Measurements from ENCODE around the gene C1orf21. TPM values are rescaled to one million over a fixed set of nuclear protein-coding genes. Genes with fewer than 3 reads are reported as not detected.
"Not testable (repeated sequence)": the region's sequence is repeated elsewhere in the genome, so short reads cannot be mapped to it uniquely, and the experiment has no call there.

C1orf21 gene
- polyA plus RNA-seq, 6 donors from 2014 or later = 0.08 to 1.9 (median 0.16) TPM; not detected in 1

GRCh38 chr1:184595596-184595995, 208.8 kb downstream of the C1orf21 start:
- no peaks in the 10 kb centered on the region for H3K4me1 Mint-ChIP-seq
- H3K27me3 Mint-ChIP-seq = no peaks in the 10 kb centered on the region
- DNase-seq (no peak), ATAC-seq (ENCODE audit: low read depth in 2 of 2) (no peak)
- H3K36me3 Mint-ChIP-seq = no peaks in the 10 kb centered on the region
- no peak overlapping the region for H3K4me3 Mint-ChIP-seq
- peaks cover 0 to 4% (median 0%) of the 10 kb centered on the region in 7 donors for H3K9me3 Mint-ChIP-seq
- H3K27ac Mint-ChIP-seq = no peak overlapping the region

GRCh38 chr1:184596950-184597645, 210.3 kb downstream of the C1orf21 start:
- Mint-ChIP-seq H3K9me3 (no peaks in the 10 kb centered on the region), H3K4me1 (no peaks in the 10 kb centered on the region), H3K27ac (peak overlapping the region in 1 of 6 donors; percentile 27), H3K4me3 (no peak overlapping the region), H3K36me3 (no peaks in the 10 kb centered on the region), H3K27me3 (no peaks in the 10 kb centered on the region)
- no peak for DNase-seq
- no peak for ATAC-seq (ENCODE audit: low read depth in 2 of 2)

GRCh38 chr1:184597650-184598357, 211.0 kb downstream of the C1orf21 start:
- no peak overlapping the region for H3K4me3 Mint-ChIP-seq
- DNase-seq (no peak), ATAC-seq (ENCODE audit: low read depth in 2 of 2) (no peak)
- no peaks in the 10 kb centered on the region for H3K4me1 Mint-ChIP-seq
- H3K27me3 Mint-ChIP-seq = no peaks in the 10 kb centered on the region
- no peaks in the 10 kb centered on the region for H3K36me3 Mint-ChIP-seq
- H3K9me3 Mint-ChIP-seq = no peaks in the 10 kb centered on the region
- no peak overlapping the region for H3K27ac Mint-ChIP-seq

- no peak for DNase-seq
- H3K9me3 Mint-ChIP-seq = no peaks in the 10 kb centered on the region
- no peak overlapping the region for H3K27ac Mint-ChIP-seq
- no peaks in the 10 kb centered on the region for H3K27me3 Mint-ChIP-seq
- no peaks in the 10 kb centered on the region for H3K36me3 Mint-ChIP-seq
- no peaks in the 10 kb centered on the region for H3K4me1 Mint-ChIP-seq
- ATAC-seq (ENCODE audit: low read depth in 2 of 2) = no peak
- H3K4me3 Mint-ChIP-seq = no peak overlapping the region
These were observed 211.8 kb downstream of the C1orf21 start for GRCh38 chr1:184598403-184599193.

GRCh38 chr1:184604152-184604900, 217.5 kb downstream of the C1orf21 start:
- Mint-ChIP-seq H3K27ac (no peak overlapping the region), H3K4me1 (no peaks in the 10 kb centered on the region), H3K4me3 (no peak overlapping the region), H3K27me3 (no peaks in the 10 kb centered on the region), H3K36me3 (no peaks in the 10 kb centered on the region), H3K9me3 (no peaks in the 10 kb centered on the region)
- ATAC-seq (ENCODE audit: low read depth in 2 of 2) (no peak), DNase-seq (no peak)

- ATAC-seq (ENCODE audit: low read depth in 2 of 2) = no peak
- no peak for DNase-seq
- no peaks in the 10 kb centered on the region for H3K27me3 Mint-ChIP-seq
- no peaks in the 10 kb centered on the region for H3K4me1 Mint-ChIP-seq
- H3K9me3 Mint-ChIP-seq = no peaks in the 10 kb centered on the region
- H3K36me3 Mint-ChIP-seq = no peaks in the 10 kb centered on the region
- no peak overlapping the region for H3K4me3 Mint-ChIP-seq
- no peak overlapping the region for H3K27ac Mint-ChIP-seq
These were observed 219.1 kb downstream of the C1orf21 start for GRCh38 chr1:184605941-184606340.

- Mint-ChIP-seq H3K36me3 (no peaks in the 10 kb centered on the region), H3K4me1 (no peaks in the 10 kb centered on the region), H3K4me3 (no peak overlapping the region), H3K9me3 (no peaks in the 10 kb centered on the region), H3K27me3 (no peaks in the 10 kb centered on the region), H3K27ac (no peak overlapping the region)
- DNase-seq (no peak), ATAC-seq (ENCODE audit: low read depth in 2 of 2) (no peak)
These were observed 220.0 kb downstream of the C1orf21 start for GRCh38 chr1:184606786-184607185.

- Mint-ChIP-seq H3K4me1 (no peaks in the 10 kb centered on the region), H3K27ac (no peak overlapping the region)
These were observed 221.8 kb downstream of the C1orf21 start for GRCh38 chr1:184608581-184608980.

GRCh38 chr1:184608990-184609389, 222.2 kb downstream of the C1orf21 start:
- H3K4me3 Mint-ChIP-seq = no peak overlapping the region
- no peak overlapping the region for H3K27ac Mint-ChIP-seq

More at GRCh38 chr1:184608581-184608980, 221.8 kb downstream of the C1orf21 start:
- no peak for DNase-seq
- no peaks in the 10 kb centered on the region for H3K36me3 Mint-ChIP-seq
- no peak overlapping the region for H3K4me3 Mint-ChIP-seq
- no peaks in the 10 kb centered on the region for H3K27me3 Mint-ChIP-seq
- no peak for ATAC-seq (ENCODE audit: low read depth in 2 of 2)
- no peaks in the 10 kb centered on the region for H3K9me3 Mint-ChIP-seq

GRCh38 chr1:184610876-184611595, 224.2 kb downstream of the C1orf21 start:
- Mint-ChIP-seq H3K4me1 (no peaks in the 10 kb centered on the region), H3K27ac (no peak overlapping the region), H3K27me3 (no peaks in the 10 kb centered on the region), H3K9me3 (no peaks in the 10 kb centered on the region), H3K36me3 (no peaks in the 10 kb centered on the region), H3K4me3 (no peak overlapping the region)
- ATAC-seq (ENCODE audit: low read depth in 2 of 2) (no peak), DNase-seq (no peak)

More at GRCh38 chr1:184608990-184609389, 222.2 kb downstream of the C1orf21 start:
- DNase-seq (no peak), ATAC-seq (ENCODE audit: low read depth in 2 of 2) (no peak)
- Mint-ChIP-seq H3K36me3 (no peaks in the 10 kb centered on the region), H3K4me1 (no peaks in the 10 kb centered on the region), H3K27me3 (no peaks in the 10 kb centered on the region), H3K9me3 (no peaks in the 10 kb centered on the region)

GRCh38 chr1:184612229-184612628, 225.4 kb downstream of the C1orf21 start:
- not testable (repeated sequence) for DNase-seq; ATAC-seq (ENCODE audit: low read depth in 2 of 2); H3K27ac Mint-ChIP-seq; H3K4me1 Mint-ChIP-seq; H3K36me3 Mint-ChIP-seq; H3K27me3 Mint-ChIP-seq; H3K9me3 Mint-ChIP-seq; H3K4me3 Mint-ChIP-seq

GRCh38 chr1:184614667-184615066, 227.8 kb downstream of the C1orf21 start:
- Mint-ChIP-seq H3K4me1 (no peaks in the 10 kb centered on the region), H3K9me3 (no peaks in the 10 kb centered on the region), H3K27ac (no peak overlapping the region), H3K4me3 (no peak overlapping the region), H3K36me3 (no peaks in the 10 kb centered on the region), H3K27me3 (peaks cover 0 to 5% (median 0%) of the 10 kb centered on the region in 3 donors)
- DNase-seq (no peak), ATAC-seq (ENCODE audit: low read depth in 2 of 2) (no peak)

- Mint-ChIP-seq H3K27me3 (peaks cover 0 to 5% (median 0%) of the 10 kb centered on the region in 3 donors), H3K36me3 (no peaks in the 10 kb centered on the region), H3K4me3 (no peak overlapping the region), H3K4me1 (no peaks in the 10 kb centered on the region), H3K9me3 (no peaks in the 10 kb centered on the region), H3K27ac (no peak overlapping the region)
- ATAC-seq (ENCODE audit: low read depth in 2 of 2) = no peak
- DNase-seq = no peak
These were observed 228.5 kb downstream of the C1orf21 start for GRCh38 chr1:184615301-184615700.

Measured in naive B cell (primary cell).